ENCODE data around the gene BACH2.

DNA sequence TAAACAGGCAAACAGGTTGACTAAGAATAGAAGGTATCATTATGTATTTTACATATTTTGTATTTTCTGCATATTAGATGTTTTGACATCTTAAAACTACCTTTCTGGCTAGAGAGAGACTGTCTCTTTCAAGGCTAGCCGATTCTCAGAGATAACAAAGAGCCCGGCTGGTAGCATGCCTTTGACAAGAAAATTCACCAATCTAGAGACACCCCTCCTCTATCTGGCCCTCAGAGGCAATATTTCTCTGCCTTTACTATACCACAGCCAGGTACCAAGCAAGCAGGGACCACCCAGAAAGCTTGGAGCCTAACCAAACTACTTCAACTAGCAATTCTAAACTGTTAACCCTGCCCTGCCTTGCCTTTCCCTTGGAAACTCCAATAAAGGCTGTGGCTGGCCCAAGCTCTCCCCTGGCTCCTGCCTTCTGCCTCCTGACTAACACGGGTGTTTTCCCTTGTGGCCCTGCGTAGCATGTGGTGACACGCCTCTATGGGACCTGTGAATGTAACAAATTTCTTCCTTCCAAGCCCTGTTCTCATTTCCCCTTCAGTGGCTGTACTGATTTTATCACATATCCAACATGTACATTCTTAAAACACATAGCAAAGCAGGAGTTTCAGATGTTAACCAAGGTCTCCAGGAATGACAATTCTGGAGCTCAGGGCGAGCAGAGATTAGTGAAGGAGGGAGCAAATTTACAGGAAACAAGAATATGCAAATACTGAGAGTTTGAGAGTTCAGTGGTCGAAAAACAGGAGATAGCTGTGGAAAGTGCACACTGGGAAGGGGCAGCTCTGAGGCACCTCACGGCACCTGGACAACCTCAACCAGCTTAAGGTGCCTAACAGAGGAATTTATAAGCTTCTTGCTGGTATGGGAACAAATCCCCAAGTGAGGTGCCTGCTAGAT lies 120.8 kb downstream of the BACH2 start:
- TF ChIP-seq POLR2A (IDR thresholded peaks at IDR 0.05; ENCODE audit: low read depth, low read length) (no peak), TAF1 (IDR thresholded peaks at IDR 0.05; ENCODE audit: borderline replicate concordance, low read depth, low read length) (no peak), POLR2AphosphoS5 (IDR thresholded peaks at IDR 0.05; ENCODE audit: low read depth, low read length) (no peak)

All from GM12892 (cell line).